Psoas muscle (tissue), 8 donors: ENCODE data around the gene VEGFC. TPM values are rescaled to one million over a fixed set of nuclear protein-coding genes. Genes with fewer than 3 reads are reported as not detected.

ENCODE experiments used
- ATAC-seq, 4 donors: fragments of 200-7000 bp; cut with Tn5 transposase; one replicate each; pipeline ENCODE4 v1.9.1; 2020; ENCODE audit warnings: moderate library complexity in 3 of 4, mild to moderate bottlenecking in 2 of 4
- DNase-seq, 2 donors: peaks; one replicate each; pipeline ENCODE4 v3.0.0-alpha.2; 2020
- H3K27ac ChIP-seq: fragments of 200-600 bp; one replicate; pipeline ENCODE4 v1.8.0; 2022
- H3K27me3 ChIP-seq, 3 donors: fragments of 200-600 bp in 1 of 3; one replicate each; pipeline versions ENCODE4 v1.6.1 to v1.8.0; 2013 to 2022; ENCODE audit warnings: low read length in 2 of 3, mild to moderate bottlenecking in 2 of 3, moderate library complexity in 1 of 3; ENCODE audit not compliant: insufficient read depth in 3 of 3
- H3K36me3 ChIP-seq, 2 donors: fragments of 200-600 bp in 1 of 2; one replicate each; pipeline versions ENCODE4 v1.6.1 to v1.8.0; 2013 to 2022; ENCODE audit warnings: low read depth in 1 of 2, mild to moderate bottlenecking in 1 of 2, moderate library complexity in 1 of 2; ENCODE audit not compliant: insufficient read depth in 1 of 2
- H3K4me1 ChIP-seq: fragments of 200-600 bp; one replicate; pipeline ENCODE4 v1.8.0; 2022
- H3K4me3 ChIP-seq: fragments of 200-600 bp; one replicate; pipeline ENCODE4 v1.8.0; 2022; ENCODE audit warnings: mild to moderate bottlenecking
- H3K9me3 ChIP-seq: fragments of 200-600 bp; one replicate; pipeline ENCODE4 v1.8.0; 2022
- WGBS, 3 donors: extraction: QIAGEN DNeasy Blood & Tissue Kit; methylation state at CpG; one replicate each; pipeline versions ENCODE4 v1.1.6 to v1.1.7; 2013; 5-methylcytosine and 5-hydroxymethylcytosine counted together
- intact Hi-C, 2 donors: fragments of 100-400 bp; cut with DNase I; formaldehyde crosslinking; loops; one replicate each; pipeline versions ENCODE4 v1.11.0 to v1.14.2; 2022
- polyA plus RNA-seq, 3 donors: library from polyadenylated mRNA; stranded (reverse); fragments of 200-250 nt; gene quantifications; one replicate each; pipeline ENCODE4 v1.2.3, GENCODE V29; 2013
- total RNA-seq, 4 donors: library from RNA; stranded (reverse); fragmentation: NEBNext Ultra II Directional in 2 of 4; extraction: Animal tissue kit (Norgen Biotek cat#: 25700) in 2 of 4; gene quantifications; one replicate each; pipeline versions ENCODE4 v1.2.1 to v1.2.4, GENCODE V29; 2021 to 2023
- TF ChIP-seq, protein P1 (sequence below): fragments of 200-600 bp; IDR thresholded peaks from one replicate; pipeline ENCODE4 v1.8.0; 2022; ENCODE audit warnings: antibody characterized with exemption
- donor health status: healthy with polysubstance abuse.
- donor health status: DM: no; HTN: no; CAD: no; lungs with moderate emphysema.
- donor health status: Bipolar disorder and iron deficiency.
- donor health status: healthy.
- donor health status: DM: yes; HTN: yes; CAD: no.
- donor health status: DM: no; HTN: no; CAD: no.
- donor health status: DM: no; HTN: no; CAD: no.
- donor health status: DM: yes; HTN: yes; CAD: no.

VEGFC gene
- total and polyA plus RNA-seq, 7 donors, result 1.8 to 7.0 (median 3.0) TPM

DNA sequence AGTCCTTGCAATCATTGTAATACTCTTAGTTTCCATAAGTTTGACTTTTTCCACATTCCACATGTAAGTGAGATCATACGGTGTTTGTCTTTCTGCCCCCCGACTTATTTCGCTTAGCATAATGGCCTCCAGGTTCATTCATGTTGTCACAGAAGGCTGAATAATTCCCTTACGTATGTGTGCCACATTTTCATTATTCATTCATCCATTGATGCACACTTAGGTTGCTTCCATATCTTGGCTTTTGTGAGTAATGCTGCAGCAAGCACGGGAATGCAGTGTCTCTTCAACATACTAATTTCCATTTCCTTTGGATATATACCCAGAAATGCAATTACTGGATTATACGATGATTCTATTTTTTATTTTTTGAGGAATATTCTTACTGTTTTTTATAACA, 22.0 kb upstream of the VEGFC start:
- TF ChIP-seq, protein P1, sequence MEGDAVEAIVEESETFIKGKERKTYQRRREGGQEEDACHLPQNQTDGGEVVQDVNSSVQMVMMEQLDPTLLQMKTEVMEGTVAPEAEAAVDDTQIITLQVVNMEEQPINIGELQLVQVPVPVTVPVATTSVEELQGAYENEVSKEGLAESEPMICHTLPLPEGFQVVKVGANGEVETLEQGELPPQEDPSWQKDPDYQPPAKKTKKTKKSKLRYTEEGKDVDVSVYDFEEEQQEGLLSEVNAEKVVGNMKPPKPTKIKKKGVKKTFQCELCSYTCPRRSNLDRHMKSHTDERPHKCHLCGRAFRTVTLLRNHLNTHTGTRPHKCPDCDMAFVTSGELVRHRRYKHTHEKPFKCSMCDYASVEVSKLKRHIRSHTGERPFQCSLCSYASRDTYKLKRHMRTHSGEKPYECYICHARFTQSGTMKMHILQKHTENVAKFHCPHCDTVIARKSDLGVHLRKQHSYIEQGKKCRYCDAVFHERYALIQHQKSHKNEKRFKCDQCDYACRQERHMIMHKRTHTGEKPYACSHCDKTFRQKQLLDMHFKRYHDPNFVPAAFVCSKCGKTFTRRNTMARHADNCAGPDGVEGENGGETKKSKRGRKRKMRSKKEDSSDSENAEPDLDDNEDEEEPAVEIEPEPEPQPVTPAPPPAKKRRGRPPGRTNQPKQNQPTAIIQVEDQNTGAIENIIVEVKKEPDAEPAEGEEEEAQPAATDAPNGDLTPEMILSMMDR, result no peak
- Histone ChIP-seq H3K4me3 (no peak overlapping the region), H3K27ac (no peak overlapping the region), H3K4me1 (no peaks in the 10 kb centered on the region), H3K27me3 (no peaks in the 10 kb centered on the region), H3K36me3 (no peaks in the 10 kb centered on the region), H3K9me3 (no peaks in the 10 kb centered on the region)
- WGBS, 3 donors, result 86 to 88% (median 87%) methylated on average over 6 of the region's 6 CpGs
- intact Hi-C loops, result no loop called here
- ATAC-seq (no peak), DNase-seq (no peak)

GRCh38 chr4:176810481-176811249, 17.9 kb upstream of the VEGFC start:
- no peak for ATAC-seq
- no peaks in the 10 kb centered on the region for H3K27me3 ChIP-seq
- TF ChIP-seq, protein P1, result no peak
- 54 to 62% (median 62%) methylated on average over 3 of the region's 3 CpGs for WGBS, 3 donors
- peaks cover 5% of the 10 kb centered on the region for H3K9me3 ChIP-seq
- intact Hi-C loops, result no loop called here
- DNase-seq, result no peak
- no peaks in the 10 kb centered on the region for H3K36me3 ChIP-seq
- no peaks in the 10 kb centered on the region for H3K4me1 ChIP-seq
- H3K27ac ChIP-seq, result no peak overlapping the region
- no peak overlapping the region for H3K4me3 ChIP-seq

DNA sequence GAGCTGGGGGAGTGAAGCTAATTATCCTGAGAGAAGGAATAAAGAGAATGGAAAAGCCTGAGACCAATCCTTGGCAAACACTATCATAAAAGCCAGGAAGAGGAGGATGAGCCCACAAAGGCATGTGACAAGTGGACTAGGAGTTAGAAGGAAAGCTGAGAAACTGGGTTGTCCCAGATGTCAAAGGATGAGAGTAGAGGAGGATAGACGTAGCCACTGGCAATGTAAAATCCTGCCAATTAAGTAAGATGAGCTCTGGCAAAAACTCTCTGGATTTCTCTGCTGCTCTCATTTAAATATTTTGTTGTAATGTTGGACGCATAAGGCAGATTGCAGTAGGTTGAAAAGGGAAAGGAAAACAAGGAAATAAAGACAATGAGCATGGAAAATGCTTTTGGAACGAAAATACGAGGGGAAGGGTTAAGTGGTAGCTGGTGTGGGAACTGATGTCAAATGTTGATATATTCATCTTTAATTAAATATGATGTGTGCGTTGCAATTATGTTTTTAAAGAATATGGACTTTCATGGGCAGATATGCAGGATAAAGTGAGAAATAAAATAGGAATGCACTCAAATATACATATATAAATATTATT, 14.2 kb upstream of the VEGFC start:
- Histone ChIP-seq H3K4me3 (no peak overlapping the region), H3K27ac (no peak overlapping the region), H3K27me3 (no peaks in the 10 kb centered on the region), H3K4me1 (no peaks in the 10 kb centered on the region), H3K36me3 (no peaks in the 10 kb centered on the region), H3K9me3 (peaks cover 5% of the 10 kb centered on the region)
- 66 to 70% (median 69%) methylated on average over 5 of the region's 5 CpGs for WGBS, 3 donors
- TF ChIP-seq, protein P1, result no peak
- intact Hi-C loops, result no loop called here
- ATAC-seq (no peak), DNase-seq (no peak)

GRCh38 chr4:176805155-176805554, 12.4 kb upstream of the VEGFC start:
- intact Hi-C loops, result no loop called here
- H3K27me3 ChIP-seq, result no peaks in the 10 kb centered on the region
- TF ChIP-seq, protein P1, result no peak
- DNase-seq (no peak), ATAC-seq (no peak)
- no peak overlapping the region for H3K4me3 ChIP-seq
- H3K4me1 ChIP-seq, result no peaks in the 10 kb centered on the region
- no peak overlapping the region for H3K27ac ChIP-seq
- H3K36me3 ChIP-seq, result no peaks in the 10 kb centered on the region
- peaks cover 5% of the 10 kb centered on the region for H3K9me3 ChIP-seq
